ENCODE data around the gene ODF4. TPM values are rescaled to one million over a fixed set of nuclear protein-coding genes. Genes with fewer than 3 reads are reported as not detected.

Gene ODF4
- total and polyA plus RNA-seq, 10 of the 15 experiments (the other 5 are each of a cell fraction or from before 2014, with no cell fraction given) = not detected

- TF ChIP-seq RELA (IDR thresholded peaks at IDR 0.05; ENCODE audit: borderline replicate concordance, partially characterized antibody) (peak; percentile 10), EGR1 (IDR thresholded peaks at IDR 0.05; ENCODE audit: borderline replicate concordance in 1 of 2, low read depth in 2 of 2, low read length in 2 of 2) (peak in 1 of 2 experiments; percentile 47; a peak in 1 of 3 replicates), RBBP5 (conservative IDR thresholded peaks at IDR 0.05) (no peak), RB1 (IDR thresholded peaks at IDR 0.05; ENCODE audit: borderline replicate concordance) (0 out of 2 replicates have a peak, but pooled peaks have one; percentile 34), TBL1XR1 (IDR thresholded peaks at IDR 0.05; ENCODE audit: low read depth, low read length) (no peak), PML (IDR thresholded peaks at IDR 0.05; ENCODE audit: low read length) (peak; percentile 95), POLR2AphosphoS2 (IDR thresholded peaks at IDR 0.05; ENCODE audit: low read depth, low read length) (peak; percentile 98), HDAC2 (IDR thresholded peaks at IDR 0.05) (no peak), SMAD5 (IDR thresholded peaks at IDR 0.05; ENCODE audit: low read depth) (peak; percentile 91; the same call in 1 of the 2 replicates), ZBTB4 (CRISPR knock-in tag; IDR thresholded peaks at IDR 0.05) (no peak), PAX5 (IDR thresholded peaks at IDR 0.05; ENCODE audit: borderline replicate concordance, low read depth, low read length) (0 out of 2 replicates have a peak, but pooled peaks have one; percentile 52), HDAC6 (IDR thresholded peaks at IDR 0.05; ENCODE audit: unreplicated experiment) (peak; percentile 61), GABPA (IDR thresholded peaks at IDR 0.05; ENCODE audit: low read depth) (peak; percentile 90), ZNF687 (IDR thresholded peaks at IDR 0.05) (peak; percentile 89), SIN3A (IDR thresholded peaks at IDR 0.05; ENCODE audit: low read depth, low read length) (no peak), MTA3 (IDR thresholded peaks at IDR 0.05; ENCODE audit: borderline replicate concordance, low read length) (peak; percentile 96; the same call in 1 of the 2 replicates), NR2C1 (IDR thresholded peaks at IDR 0.05) (no peak), LARP7 (IDR thresholded peaks at IDR 0.05) (0 out of 2 replicates have a peak, but pooled peaks have one; percentile 74)
- TF ChIP-seq, protein P1, sequence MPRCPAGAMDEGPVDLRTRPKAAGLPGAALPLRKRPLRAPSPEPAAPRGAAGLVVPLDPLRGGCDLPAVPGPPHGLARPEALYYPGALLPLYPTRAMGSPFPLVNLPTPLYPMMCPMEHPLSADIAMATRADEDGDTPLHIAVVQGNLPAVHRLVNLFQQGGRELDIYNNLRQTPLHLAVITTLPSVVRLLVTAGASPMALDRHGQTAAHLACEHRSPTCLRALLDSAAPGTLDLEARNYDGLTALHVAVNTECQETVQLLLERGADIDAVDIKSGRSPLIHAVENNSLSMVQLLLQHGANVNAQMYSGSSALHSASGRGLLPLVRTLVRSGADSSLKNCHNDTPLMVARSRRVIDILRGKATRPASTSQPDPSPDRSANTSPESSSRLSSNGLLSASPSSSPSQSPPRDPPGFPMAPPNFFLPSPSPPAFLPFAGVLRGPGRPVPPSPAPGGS (IDR thresholded peaks at IDR 0.05; ENCODE audit: borderline replicate concordance, insufficient read depth, low read depth, low read length, poor library complexity, severe bottlenecking) = peak; percentile 99
- TF ChIP-seq, protein P2, sequence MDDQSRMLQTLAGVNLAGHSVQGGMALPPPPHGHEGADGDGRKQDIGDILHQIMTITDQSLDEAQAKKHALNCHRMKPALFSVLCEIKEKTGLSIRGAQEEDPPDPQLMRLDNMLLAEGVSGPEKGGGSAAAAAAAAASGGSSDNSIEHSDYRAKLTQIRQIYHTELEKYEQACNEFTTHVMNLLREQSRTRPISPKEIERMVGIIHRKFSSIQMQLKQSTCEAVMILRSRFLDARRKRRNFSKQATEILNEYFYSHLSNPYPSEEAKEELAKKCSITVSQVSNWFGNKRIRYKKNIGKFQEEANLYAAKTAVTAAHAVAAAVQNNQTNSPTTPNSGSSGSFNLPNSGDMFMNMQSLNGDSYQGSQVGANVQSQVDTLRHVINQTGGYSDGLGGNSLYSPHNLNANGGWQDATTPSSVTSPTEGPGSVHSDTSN (IDR thresholded peaks at IDR 0.05; ENCODE audit: insufficient replicate concordance, low read depth, low read length) = peak; percentile 25
Observed at GRCh38 chr17:8376271-8377067, 36.8 kb downstream of the ODF4 start, which contains the start of gene KRABD2 (continued).
